ENCODE data around the gene FAR2.

FAR2 gene

DNA sequence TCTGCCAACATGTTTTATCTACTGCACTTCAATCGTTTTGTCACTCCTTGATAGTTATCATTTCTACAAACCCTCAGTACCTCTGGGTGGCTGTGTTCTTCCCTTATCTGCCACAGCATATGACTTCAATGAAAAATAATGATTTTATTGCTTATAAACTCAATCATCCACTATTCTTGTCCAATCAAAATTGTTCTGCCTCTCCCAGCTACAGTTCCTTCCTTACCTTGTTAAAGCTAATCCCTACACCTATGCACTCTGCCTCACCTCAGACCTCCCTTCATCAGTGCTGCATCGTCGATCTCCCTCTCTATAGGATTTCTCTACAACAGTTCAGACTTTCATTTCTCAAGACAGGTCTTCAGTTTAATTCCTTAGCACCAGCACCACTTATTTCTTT is 173.1 kb downstream of the FAR2 start:
- no peak for DNase-seq (ENCODE audit: low read depth)
- TF ChIP-seq, protein P1, sequence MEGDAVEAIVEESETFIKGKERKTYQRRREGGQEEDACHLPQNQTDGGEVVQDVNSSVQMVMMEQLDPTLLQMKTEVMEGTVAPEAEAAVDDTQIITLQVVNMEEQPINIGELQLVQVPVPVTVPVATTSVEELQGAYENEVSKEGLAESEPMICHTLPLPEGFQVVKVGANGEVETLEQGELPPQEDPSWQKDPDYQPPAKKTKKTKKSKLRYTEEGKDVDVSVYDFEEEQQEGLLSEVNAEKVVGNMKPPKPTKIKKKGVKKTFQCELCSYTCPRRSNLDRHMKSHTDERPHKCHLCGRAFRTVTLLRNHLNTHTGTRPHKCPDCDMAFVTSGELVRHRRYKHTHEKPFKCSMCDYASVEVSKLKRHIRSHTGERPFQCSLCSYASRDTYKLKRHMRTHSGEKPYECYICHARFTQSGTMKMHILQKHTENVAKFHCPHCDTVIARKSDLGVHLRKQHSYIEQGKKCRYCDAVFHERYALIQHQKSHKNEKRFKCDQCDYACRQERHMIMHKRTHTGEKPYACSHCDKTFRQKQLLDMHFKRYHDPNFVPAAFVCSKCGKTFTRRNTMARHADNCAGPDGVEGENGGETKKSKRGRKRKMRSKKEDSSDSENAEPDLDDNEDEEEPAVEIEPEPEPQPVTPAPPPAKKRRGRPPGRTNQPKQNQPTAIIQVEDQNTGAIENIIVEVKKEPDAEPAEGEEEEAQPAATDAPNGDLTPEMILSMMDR (conservative IDR thresholded peaks at IDR 0.05; ENCODE audit: low read depth, low read length), result no peak
- no peak overlapping the region for H3K4me3 ChIP-seq (ENCODE audit: low read length)

DNA sequence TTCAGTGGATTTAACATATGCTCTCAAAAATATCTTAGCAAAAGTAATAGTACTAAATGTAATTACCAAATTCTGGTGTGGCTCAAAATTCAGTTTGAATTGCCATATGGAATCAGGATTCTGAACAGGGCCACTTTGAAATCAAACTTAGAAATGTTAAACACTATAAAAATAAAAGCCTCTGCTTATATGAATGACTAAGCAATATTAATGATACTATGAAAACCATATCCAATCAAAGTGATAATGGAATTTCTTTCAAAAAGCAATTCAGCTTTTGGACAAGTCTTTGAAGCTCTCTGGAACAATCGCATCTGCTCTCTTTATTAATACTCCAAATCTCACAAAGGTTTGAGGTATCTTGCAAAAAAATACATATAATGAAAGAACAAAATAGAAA is 180.3 kb downstream of the FAR2 start:
- TF ChIP-seq, protein P1 (conservative IDR thresholded peaks at IDR 0.05; ENCODE audit: low read depth, low read length), result no peak
- DNase-seq (ENCODE audit: low read depth), result no peak
- no peak overlapping the region for H3K4me3 ChIP-seq (ENCODE audit: low read length)

DNA sequence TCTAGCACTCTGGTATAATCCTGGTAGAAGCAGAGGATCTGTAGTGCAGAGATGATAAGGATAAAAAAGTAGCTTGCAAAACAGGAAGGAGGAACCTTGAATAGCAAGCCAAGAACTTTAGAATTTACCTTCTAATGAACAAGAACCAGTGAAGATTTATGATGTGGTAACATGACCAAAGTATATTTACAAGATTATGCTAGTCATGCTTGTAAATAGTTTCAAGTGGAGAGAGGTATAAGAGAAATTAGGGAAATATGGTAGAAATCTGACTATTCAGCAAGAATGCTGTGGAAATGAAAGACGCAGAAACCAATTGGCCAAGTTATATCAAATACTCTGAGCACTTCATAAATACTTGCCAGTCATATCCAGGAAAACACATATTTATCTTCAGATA is 184.1 kb downstream of the FAR2 start:
- TF ChIP-seq, protein P1 (conservative IDR thresholded peaks at IDR 0.05; ENCODE audit: low read depth, low read length), result no peak
- no peak for DNase-seq (ENCODE audit: low read depth)
- H3K4me3 ChIP-seq (ENCODE audit: low read length), result no peak overlapping the region

DNA sequence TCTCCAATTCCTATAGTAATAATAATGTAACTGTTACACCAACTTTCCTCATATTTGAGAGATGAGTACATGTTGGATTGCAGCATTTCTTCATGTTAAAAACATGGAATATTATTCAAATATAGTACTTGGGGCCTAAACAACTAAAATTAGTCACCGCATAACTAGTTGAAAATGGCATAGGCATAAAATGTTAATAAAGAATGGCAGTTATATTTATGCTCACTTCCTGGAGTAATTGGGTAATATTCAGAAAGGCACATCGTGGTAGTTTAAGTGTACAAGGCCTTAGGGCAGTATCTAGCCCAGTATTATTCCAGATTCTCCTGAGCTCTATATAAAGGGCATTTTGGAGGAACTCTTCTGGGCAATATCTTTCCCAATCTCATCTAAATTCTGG is 185.9 kb downstream of the FAR2 start:
- TF ChIP-seq, protein P1 (conservative IDR thresholded peaks at IDR 0.05; ENCODE audit: low read depth, low read length), result no peak
- no peak for DNase-seq (ENCODE audit: low read depth)
- no peak overlapping the region for H3K4me3 ChIP-seq (ENCODE audit: low read length)

DNA sequence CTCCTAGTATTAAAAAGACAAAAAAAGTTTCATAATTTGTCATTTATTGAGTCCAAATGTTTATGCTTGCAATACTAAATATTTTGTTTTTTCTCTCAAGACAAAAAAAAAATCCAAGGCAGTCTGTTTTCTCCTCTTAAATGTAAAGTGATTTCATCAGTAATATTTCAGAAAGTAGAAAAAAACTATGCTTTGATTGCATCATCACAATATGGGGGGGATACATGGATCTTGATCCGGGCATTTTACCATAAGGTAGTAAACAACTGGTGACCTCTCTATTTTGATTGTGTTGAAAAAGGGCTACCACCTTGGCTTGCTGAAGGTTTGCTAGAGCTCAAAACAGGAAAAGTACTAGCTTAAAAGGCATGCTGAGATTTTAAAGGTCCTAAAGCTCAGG is 188.2 kb downstream of the FAR2 start:
- TF ChIP-seq, protein P1 (conservative IDR thresholded peaks at IDR 0.05; ENCODE audit: low read depth, low read length), result no peak
- no peak overlapping the region for H3K4me3 ChIP-seq (ENCODE audit: low read length)
- DNase-seq (ENCODE audit: low read depth), result no peak

DNA sequence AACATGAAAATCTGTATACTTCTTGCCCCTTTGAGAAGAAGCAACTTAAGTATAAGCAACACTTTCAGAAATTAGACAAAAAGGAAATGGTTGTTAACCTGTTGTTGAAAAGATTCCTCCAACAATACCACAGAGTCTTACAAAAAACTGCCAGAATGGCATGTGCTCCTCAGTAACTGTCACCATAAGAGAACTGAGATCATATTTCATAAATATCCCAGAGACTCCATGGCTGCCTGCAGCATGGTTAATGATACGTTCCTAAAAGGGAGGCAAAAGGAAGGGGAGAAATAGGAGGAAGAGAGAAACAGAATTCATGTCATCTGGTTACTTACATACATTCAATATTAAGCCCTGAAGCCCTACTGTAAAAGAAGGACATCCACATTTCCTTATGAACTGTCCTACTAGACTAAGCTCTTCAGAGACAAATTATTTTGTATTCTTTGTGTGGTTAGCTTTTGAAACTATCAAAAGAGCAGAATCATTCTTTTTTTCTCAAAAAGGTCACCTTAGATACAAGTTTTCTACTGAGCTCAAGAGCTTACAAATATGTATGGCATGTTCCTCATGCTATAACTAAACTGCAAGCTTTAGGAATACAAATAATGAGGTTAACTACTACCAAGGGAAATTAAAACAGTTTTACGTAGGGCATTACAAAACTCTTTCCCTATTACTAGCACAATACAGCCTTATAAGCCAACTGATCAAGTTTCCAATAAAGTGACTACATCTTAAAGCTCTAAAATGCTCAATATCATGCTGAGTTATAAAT is 194.1 kb downstream of the FAR2 start:
- TF ChIP-seq, protein P1 (conservative IDR thresholded peaks at IDR 0.05; ENCODE audit: low read depth, low read length), result no peak
- no peak overlapping the region for H3K4me3 ChIP-seq (ENCODE audit: low read length)
- DNase-seq (ENCODE audit: low read depth), result no peak

DNA sequence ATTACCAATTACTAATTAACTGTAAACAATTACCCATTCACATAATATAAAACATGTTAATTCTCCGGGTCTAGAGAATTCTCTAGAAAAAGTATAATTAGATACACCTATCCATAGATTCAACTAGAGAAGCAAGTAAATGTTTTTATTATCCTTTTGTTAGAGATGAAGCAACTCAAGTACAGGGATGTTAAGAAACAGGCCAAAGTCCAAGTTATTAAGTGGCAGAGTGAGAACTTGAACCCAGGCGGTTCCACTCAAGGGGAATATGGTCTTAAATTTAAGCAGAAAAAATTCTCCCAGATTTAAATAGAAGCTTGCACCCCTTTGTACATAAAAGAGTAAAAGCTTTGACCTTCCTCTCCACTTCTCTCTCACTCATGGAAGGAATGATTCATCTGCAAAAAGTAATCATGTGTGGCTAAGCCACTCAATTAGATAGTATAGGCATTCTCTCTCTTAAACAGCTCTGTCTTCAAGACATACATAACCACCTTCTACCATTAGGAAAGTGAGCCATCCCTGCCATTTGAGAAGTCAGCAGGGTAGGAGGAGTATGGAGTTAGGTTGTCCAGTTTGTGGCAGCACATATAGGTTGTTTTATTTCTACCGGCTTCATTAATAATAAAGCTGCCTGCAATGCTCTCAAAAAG is 197.8 kb downstream of the FAR2 start:
- DNase-seq (ENCODE audit: low read depth), result no peak
- TF ChIP-seq, protein P1 (conservative IDR thresholded peaks at IDR 0.05; ENCODE audit: low read depth, low read length), result no peak
- H3K4me3 ChIP-seq (ENCODE audit: low read length), result no peak overlapping the region

Data from retinal pigment epithelial cell (primary cell).